PC-9 (cell line): ENCODE results near the gene KRTAP10-9. TPM values are rescaled to one million over a fixed set of nuclear protein-coding genes. Genes with fewer than 3 reads are reported as not detected.
"Not testable (repeated sequence)": the region's sequence is repeated elsewhere in the genome, so short reads cannot be mapped to it uniquely, and the experiment has no call there.

Source experiments
- BruUV-seq: library from RNA; stranded (reverse); fragments of 400-500 nt; replicated peaks from 2 replicates; lab custom pipeline; 2021; lab: Mats Ljungman, UMichigan
- CTCF ChIA-PET: fragments of 300-600 bp; sonication (Branson Sonifier 250); formaldehyde crosslinking; loops from one replicate; lab custom pipeline; 2022; ENCODE audit warnings: antibody characterized with exemption; lab: Charles Lee
- POLR2A ChIA-PET: fragments of 300-600 bp; sonication (Branson Sonifier 250); formaldehyde crosslinking; loops from one replicate; lab custom pipeline; 2022; ENCODE audit warnings: antibody characterized with exemption; ENCODE audit not compliant: unreplicated experiment; lab: Charles Lee
- DNase-seq, 2 experiments: peaks; one replicate each; pipeline versions ENCODE4 v3.0.0 to v3.0.0-alpha.2; 2015 to 2022; ENCODE audit warnings: mixed read lengths in 1 of 2
- H2AFZ ChIP-seq: fragments of 200-600 bp; sonication (generic); 2 replicates; pipeline ENCODE4 v1.8.1; 2017; ENCODE audit warnings: antibody characterized with exemption
- H3F3A ChIP-seq: fragments of 200-600 bp; sonication (generic); 2 replicates; pipeline ENCODE4 v1.8.1; 2017; ENCODE audit warnings: antibody characterized with exemption, mild to moderate bottlenecking, low read depth; ENCODE audit not compliant: insufficient read depth
- H3K27ac ChIP-seq: fragments of 200-600 bp; sonication (generic); 2 replicates; pipeline ENCODE4 v1.6.1; 2016; ENCODE audit warnings: mixed run types
- H3K27me3 ChIP-seq: fragments of 200-600 bp; sonication (generic); 2 replicates; pipeline ENCODE4 v1.6.1; 2016; ENCODE audit warnings: low read depth, mixed run types; ENCODE audit not compliant: insufficient read depth
- H3K36me3 ChIP-seq: fragments of 200-600 bp; sonication (generic); 2 replicates; pipeline ENCODE4 v1.6.1; 2016; ENCODE audit warnings: low read depth, mixed run types
- H3K4me1 ChIP-seq: fragments of 200-600 bp; sonication (generic); replicated peaks from 2 replicates; pipeline ENCODE4 v1.6.1; 2016; ENCODE audit warnings: mixed run types; ENCODE audit not compliant: insufficient read depth
- H3K4me2 ChIP-seq: fragments of 200-600 bp; sonication (generic); 2 replicates; pipeline ENCODE4 v1.6.1; 2017; ENCODE audit warnings: mixed run types
- H3K4me3 ChIP-seq: fragments of 200-600 bp; sonication (generic); 2 replicates; pipeline ENCODE4 v1.6.1; 2016; ENCODE audit warnings: mixed run types
- H3K79me2 ChIP-seq: fragments of 200-600 bp; sonication (generic); 2 replicates; pipeline ENCODE4 v1.6.1; 2017; ENCODE audit warnings: low read depth, mixed run types
- H3K9me2 ChIP-seq: fragments of 200-600 bp; sonication (generic); 2 replicates; pipeline ENCODE4 v1.8.1; 2017; ENCODE audit warnings: mild to moderate bottlenecking; ENCODE audit not compliant: insufficient read depth
- H3K9me3 ChIP-seq: fragments of 200-600 bp; sonication (generic); 2 replicates; pipeline ENCODE4 v1.8.1; 2016; ENCODE audit warnings: low read depth; ENCODE audit not compliant: insufficient read depth
- H4K20me1 ChIP-seq: fragments of 200-600 bp; sonication (generic); 2 replicates; pipeline ENCODE4 v1.8.1; 2017; ENCODE audit not compliant: insufficient read depth
- CTCF ChIP-seq: fragments of 200-600 bp; sonication (generic); conservative IDR thresholded peaks from 2 replicates; pipeline ENCODE4 v1.6.1; 2017; ENCODE audit warnings: mixed run types, antibody characterized with exemption, mild to moderate bottlenecking, moderate library complexity
- EZH2 ChIP-seq: fragments of 200-600 bp; sonication (generic); IDR thresholded peaks from 2 replicates; pipeline ENCODE4 v1.8.0; 2017; ENCODE audit warnings: antibody characterized with exemption, low read depth
- intact Hi-C: fragments of 100-400 bp; cut with micrococcal nuclease; formaldehyde crosslinking; loops from one replicate; pipeline ENCODE4 v1.10.0; 2022; ENCODE audit not compliant: unreplicated experiment
- total RNA-seq: library from RNA; stranded (reverse); gene quantifications from 2 replicates; pipeline ENCODE4 v1.2.3, GENCODE V29; 2021

Gene KRTAP10-9
- total RNA-seq, 1 experiment from 2014 or later: not detected

DNA sequence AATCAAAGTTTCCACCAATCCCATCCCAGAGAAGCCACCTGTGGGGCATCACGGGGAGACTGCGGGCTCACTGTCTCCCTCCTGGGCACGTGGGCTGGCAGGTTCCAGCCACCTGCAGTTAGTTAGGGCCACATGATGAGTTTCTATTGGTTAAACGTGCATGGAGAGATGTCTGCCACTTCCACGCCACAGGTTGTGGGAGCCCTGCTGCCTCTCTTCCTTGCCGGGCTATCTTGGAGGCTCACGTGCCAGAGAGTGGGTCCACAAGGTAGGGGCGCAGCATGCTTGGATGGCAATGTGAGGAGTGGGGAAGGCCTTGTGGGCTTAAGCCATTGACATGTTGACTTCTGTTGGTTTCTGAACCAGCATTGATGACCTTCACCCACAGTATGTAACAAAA lies 23.0 kb upstream of the KRTAP10-9 start:
- DNase-seq: no peak
- Histone ChIP-seq H4K20me1 (no peaks in the 10 kb centered on the region), H3K4me1 (no peaks in the 10 kb centered on the region), H3F3A (no peaks in the 10 kb centered on the region), H3K27me3 (peaks cover 60% of the 10 kb centered on the region), H3K9me3 (no peaks in the 10 kb centered on the region), H3K9me2 (no peaks in the 10 kb centered on the region), H3K36me3 (no peaks in the 10 kb centered on the region), H3K4me2 (no peak overlapping the region), H2AFZ (no peak overlapping the region), H3K27ac (no peak overlapping the region), H3K4me3 (no peak overlapping the region), H3K79me2 (no peaks in the 10 kb centered on the region)
- TF ChIP-seq EZH2 (no peak), CTCF (no peak)
- no TSS peak for BruUV-seq
- intact Hi-C loops: no loop called here
- ChIA-PET CTCF (no interaction called here), POLR2A (no interaction called here)

DNA sequence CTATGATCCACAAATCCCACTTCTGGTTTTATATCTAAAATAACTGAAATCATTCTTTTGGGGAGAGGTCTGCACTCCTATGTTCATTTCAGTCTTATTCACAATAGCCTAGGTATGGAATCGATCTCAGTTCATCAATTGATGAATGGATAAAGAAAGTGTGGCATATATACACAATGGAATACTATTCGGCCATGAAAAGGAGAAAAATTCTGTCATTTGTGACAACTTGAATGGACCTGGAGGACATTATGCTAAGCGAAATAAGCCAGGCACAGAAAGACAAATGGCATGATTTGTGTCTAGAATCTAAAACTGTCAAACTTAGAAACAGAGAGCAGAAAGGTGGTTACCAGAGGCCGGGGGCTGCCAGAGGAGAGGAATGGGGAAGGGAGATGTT lies 20.4 kb upstream of the KRTAP10-9 start:
- POLR2A ChIA-PET: no interaction called here
- no peaks in the 10 kb centered on the region for H3K36me3 ChIP-seq
- H3K27me3 ChIP-seq: peaks cover 45% of the 10 kb centered on the region
- H2AFZ ChIP-seq: no peak overlapping the region
- no peaks in the 10 kb centered on the region for H3K4me1 ChIP-seq
- no peaks in the 10 kb centered on the region for H3F3A ChIP-seq
- H3K27ac ChIP-seq: no peak overlapping the region
- BruUV-seq: no TSS peak
- no peaks in the 10 kb centered on the region for H4K20me1 ChIP-seq
- H3K79me2 ChIP-seq: no peaks in the 10 kb centered on the region
- H3K9me2 ChIP-seq: no peaks in the 10 kb centered on the region
- H3K4me3 ChIP-seq: no peak overlapping the region
- intact Hi-C loops: no loop called here
- no peak for DNase-seq
- no peak for TF ChIP-seq EZH2
- H3K4me2 ChIP-seq: no peak overlapping the region
- H3K9me3 ChIP-seq: no peaks in the 10 kb centered on the region
- CTCF ChIA-PET: no interaction called here

DNA sequence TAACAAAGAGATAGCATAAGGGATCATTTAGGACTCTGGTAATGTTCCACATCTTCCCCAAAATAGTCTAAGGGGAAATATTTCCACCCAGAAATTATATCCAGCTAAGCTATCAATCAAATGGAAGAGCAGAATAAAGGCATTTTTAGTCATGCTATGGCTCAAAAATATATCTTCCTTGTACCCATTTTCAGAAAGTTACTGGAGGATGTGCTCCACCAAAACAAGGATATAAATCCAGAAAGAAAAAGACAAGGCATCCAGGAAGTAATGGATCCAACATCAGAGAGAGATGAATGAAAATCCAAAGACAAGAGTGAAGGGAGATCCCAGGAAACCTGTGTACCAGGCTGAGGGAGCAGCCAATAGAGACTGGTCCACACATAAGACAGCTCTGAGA lies 17.7 kb upstream of the KRTAP10-9 start:
- H4K20me1 ChIP-seq: no peaks in the 10 kb centered on the region
- no peak overlapping the region for H3K27ac ChIP-seq
- H3K4me2 ChIP-seq: no peak overlapping the region
- no peaks in the 10 kb centered on the region for H3K36me3 ChIP-seq
- no peaks in the 10 kb centered on the region for H3K79me2 ChIP-seq
- DNase-seq: no peak
- no peaks in the 10 kb centered on the region for H3K9me2 ChIP-seq
- H3K4me3 ChIP-seq: no peak overlapping the region
- H3F3A ChIP-seq: no peaks in the 10 kb centered on the region
- no peaks in the 10 kb centered on the region for H3K9me3 ChIP-seq
- POLR2A ChIA-PET: no interaction called here
- CTCF ChIA-PET: no interaction called here
- H3K27me3 ChIP-seq: peaks cover 44% of the 10 kb centered on the region
- H3K4me1 ChIP-seq: no peaks in the 10 kb centered on the region
- BruUV-seq: no TSS peak
- no peak for TF ChIP-seq CTCF
- no peak for TF ChIP-seq EZH2
- no peak overlapping the region for H2AFZ ChIP-seq
- intact Hi-C loops: no loop called here

- BruUV-seq, H3K4me1 ChIP-seq, POLR2A ChIA-PET, H3K9me2 ChIP-seq, H3K27ac ChIP-seq, H3K79me2 ChIP-seq, H3K4me3 ChIP-seq, H2AFZ ChIP-seq, H3K4me2 ChIP-seq, DNase-seq, H3K36me3 ChIP-seq, CTCF ChIA-PET, intact Hi-C loops, H3K9me3 ChIP-seq, H3F3A ChIP-seq, H4K20me1 ChIP-seq: not testable (repeated sequence)
- peaks cover 42% of the 10 kb centered on the region for H3K27me3 ChIP-seq
These were observed 16.6 kb upstream of the KRTAP10-9 start for GRCh38 chr21:44610157-44610843.
